EH (cell line): Measurements from ENCODE around the gene SAYSD1.

Experiments used
- DNase-seq: peaks from one replicate; pipeline ENCODE4 v3.0.0-alpha.2; 2015; ENCODE audit warnings: low read depth

SAYSD1 gene

DNA sequence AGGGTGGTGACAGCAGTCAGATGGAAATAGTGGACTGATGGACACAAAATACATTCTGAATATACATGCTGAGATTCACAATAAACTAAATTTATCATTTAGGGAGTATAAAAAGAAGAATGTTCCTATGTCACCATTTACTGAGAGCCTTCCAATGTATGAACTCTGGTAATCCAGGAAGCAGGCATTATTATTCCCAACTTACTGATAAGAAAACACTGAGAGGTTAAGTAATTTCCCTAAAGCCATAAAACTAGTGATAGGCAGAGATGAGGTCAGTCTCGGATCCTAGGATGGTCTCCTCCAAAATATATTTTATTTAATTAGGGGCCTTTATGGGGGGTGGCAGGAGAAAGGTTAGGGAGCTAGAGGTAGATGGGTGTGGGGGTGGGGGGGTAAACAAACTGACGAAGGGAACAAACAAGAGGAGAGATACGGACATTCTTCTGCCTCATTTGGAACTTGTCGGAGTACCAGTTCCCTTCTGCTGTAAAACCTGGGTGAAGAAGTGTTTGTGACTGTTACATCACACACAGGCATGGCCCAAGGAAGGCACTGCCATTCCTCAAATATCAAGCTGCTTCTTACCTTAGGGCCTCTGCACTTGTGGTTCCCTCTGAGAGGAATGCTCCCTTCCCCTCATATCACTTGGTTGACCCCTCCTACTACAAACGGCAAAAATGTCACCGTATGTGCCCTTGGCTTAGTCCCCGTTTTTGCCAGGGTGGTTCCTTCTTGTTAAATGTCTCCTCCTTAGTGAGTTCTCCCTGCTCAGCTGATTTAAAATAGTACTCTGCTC is 6.7 kb downstream of the SAYSD1 start:
- no peak for DNase-seq

DNA sequence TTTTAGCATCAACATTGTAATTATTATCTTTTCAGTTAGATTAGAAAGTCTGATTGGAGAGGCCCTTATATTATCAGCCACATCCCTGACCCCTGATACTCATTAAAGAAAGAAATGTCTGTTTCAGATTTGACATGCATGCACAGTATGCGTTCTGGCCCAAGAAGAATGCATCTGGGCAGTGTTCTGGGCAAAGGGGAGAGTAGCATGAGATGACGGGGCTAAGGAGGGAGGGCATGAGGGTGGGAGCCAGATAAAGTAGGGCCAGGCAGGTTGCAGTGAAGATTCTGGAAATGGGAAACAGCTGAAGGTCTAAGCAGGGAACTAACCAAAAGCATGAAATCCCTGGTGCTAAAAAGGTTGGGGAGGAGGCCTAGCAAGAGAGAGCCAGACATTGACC is 7.3 kb downstream of the SAYSD1 start:
- DNase-seq, result no peak

DNA sequence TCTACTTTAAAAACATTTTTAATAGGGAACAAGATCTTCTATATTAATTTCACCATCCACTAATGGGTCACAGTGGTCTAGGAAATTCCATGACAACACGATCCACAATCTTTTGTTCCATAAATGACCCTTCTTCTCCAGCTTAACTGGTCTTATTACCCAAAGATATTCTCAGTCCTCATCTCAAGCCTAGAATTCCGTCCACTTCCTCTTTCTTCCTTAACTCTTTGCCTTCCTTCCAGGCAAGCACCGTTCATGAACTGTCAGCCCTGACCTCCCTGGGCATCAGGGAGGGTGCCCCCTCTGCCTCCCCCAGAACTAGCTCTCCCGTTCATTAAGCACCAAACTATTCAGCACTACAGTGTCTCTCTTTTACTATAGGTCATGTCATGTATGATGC is 8.0 kb downstream of the SAYSD1 start:
- DNase-seq, result no peak

DNA sequence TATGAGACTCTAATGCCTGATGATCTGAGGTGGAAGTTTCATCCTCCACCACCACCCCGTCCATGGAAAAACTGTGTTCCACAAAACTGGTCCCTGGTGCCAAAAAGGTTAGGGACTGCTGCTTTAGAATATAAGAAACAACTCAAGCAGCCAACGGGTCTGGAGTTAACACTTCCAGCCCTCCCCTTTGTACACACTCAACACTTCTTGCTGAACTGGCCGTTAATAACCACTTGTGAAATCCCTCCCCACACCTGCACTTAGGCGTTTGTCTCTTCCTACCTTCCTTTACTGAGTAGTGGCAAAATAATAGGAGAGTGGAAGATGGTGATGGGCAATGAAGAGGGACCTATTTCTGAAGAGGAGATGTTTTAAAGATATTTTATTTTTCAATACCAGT is 10.5 kb downstream of the SAYSD1 start:
- DNase-seq, result no peak

DNA sequence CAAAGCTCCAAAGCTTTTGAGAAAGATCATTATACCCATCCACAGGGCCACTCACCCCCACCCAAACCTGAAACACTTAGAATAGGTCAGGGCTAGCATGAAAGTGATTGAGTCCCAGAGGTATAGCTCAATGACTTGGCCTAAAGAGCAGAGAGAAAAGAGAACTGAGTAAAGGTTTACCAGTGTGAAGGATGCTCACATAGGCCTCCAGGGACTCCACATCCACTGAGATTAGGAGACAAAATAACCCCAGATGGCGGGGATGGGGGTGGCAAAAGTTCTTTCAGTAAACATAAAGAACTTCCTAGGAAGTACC is 12.2 kb downstream of the SAYSD1 start:
- no peak for DNase-seq

DNA sequence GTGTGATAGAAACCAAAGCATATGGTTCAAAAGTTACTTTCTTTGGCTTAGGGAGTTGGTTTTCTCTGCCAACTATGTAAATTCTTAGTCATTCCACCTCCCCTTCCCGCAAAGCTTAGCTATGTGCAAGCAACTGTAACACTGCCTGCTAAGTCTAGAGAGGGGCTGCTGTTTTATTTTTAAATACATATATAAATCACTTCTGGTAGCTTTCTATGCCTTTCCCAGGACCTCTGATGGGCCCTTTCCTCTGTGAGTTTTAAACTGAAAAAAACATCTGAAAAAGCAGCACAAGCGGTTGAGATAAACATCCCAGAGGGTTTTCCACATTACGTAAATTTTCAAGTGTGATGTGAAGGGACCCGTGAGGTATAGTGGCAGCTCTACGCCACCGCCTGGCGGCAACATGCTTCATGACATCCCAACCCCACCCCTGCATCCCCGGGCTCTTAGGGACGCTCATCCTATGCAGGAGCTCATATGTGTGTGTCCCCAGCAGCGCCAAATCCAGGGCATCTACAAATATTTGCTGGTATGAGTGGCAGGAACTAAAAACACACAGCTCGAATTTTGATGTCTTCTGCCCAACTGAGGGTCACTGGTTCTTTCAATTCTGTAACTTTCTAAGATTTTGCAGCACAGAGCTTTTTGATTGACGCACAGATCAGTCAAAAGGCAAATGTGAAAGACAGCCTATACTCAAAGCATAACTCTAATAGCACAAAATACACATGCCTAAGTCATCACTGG is 12.7 kb downstream of the SAYSD1 start:
- peak; percentile 24 for DNase-seq

DNA sequence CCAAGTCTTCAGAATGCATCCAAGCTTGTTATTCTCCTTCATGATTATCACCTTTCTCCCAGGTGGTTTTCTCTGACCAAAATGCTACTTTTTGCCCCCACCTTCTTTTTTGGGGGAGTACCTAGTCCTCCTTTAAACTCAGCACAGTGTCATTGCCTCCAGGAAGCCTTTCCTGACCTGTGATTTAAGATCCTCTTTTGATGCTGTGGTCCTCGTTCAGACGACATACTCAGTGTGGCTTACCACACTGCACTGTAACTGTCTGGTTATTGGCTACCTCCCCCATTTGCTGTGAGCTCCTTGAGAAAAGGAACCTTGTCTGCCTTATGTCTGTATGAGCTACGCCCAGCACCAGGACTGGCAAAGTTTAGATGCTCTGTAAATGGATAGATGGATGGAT is 14.6 kb downstream of the SAYSD1 start:
- no peak for DNase-seq

DNA sequence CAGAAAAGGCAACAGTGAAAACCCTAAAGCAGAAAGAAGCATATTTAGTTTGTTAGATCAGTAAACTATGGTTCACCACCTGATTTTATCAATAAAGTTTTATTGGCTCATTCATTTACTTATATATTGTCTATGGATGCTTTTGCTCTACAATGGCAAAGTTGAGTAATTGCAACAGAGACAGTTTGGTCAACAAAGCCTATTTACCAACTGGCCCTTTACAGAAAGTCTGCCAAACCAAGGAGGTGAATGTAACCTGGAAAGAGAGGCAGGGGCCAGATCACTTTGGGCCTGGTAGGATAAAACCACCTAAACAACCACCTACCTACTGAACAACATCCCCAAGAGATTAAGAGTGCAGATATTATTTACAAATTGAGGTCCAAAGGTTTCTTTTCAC is 19.4 kb downstream of the SAYSD1 start:
- no peak for DNase-seq

DNA sequence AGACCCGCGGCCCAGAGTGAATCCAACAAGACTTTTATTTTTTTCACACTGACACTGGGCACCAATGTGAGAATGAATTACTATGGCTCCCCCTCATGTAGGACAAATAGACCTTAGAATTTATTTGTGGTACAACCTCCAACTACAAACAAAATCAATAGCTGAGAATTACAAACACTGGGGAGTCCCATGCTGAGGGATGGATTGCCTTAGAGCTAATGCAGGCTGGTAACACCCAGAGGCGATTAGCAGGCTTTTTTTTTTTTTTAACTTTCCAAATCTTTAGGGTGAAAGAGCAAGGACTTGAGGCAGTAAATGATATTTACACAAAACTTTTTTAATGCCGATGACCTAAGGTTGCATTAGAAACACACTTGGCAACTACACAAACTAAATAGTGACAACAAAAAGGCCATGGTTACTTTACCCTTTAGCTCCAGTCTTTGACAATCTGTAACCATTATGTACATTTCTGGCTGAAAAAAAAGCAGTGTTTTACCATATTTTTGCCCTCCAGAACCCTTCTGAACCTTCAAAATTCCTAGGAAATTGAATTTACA is 21.8 kb downstream of the SAYSD1 start:
- no peak for DNase-seq

DNA sequence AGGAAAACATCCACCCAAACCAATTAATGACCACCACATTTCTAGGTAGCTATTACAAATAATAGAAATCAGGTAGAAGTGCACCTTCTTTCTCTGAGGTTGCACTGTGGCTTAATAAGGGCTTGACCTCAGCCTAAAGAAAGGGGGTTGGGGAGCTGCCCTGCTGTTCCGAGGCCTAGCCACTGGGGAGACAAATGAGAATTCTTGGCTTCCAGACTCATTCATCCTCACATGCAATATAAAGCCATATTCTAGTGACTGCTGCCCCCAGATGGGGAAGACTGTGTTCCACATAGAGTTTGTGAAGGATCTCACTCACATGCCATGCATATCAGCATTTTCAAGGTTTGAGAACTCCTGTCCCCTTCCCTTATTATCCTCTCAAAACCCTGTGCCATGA is 22.9 kb downstream of the SAYSD1 start:
- no peak for DNase-seq

DNA sequence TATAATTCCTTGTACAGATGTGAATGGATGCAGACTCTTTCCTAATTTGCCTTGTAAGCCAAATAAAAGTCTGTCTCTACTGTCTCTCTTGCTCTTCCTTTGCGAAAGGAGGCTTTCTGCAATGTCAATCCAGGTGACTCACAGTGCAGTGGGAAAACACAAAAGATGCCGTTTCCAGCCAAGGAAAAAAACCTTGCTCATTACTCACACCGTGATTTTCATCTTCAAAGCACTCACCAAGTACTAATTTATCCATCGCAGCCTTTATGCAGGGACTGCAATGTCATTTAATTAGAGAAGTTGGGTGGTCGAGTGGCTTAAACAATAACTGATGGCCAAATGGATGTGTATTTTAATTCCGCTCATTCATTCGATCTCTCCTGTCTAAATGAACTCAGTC is 23.8 kb downstream of the SAYSD1 start:
- no peak for DNase-seq

DNA sequence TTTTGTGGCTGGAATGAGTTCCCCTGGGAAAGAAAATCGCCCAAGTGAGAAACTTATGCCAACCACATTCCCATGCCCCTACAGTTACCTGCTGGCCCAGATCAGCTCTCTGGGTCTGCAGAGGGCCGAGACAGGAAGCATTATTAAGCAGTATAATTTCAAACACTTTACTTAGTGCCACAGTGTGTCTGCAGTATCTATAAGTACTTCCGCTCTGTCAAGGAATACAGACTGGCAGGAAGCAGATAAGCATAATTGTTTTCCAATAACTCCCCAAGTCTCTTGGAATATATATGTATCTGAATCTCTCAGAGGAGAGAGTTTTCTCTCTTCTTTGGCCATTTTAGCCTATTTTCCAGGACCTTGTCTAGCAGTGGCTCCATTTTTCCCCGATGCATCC is 24.9 kb downstream of the SAYSD1 start:
- no peak for DNase-seq

DNA sequence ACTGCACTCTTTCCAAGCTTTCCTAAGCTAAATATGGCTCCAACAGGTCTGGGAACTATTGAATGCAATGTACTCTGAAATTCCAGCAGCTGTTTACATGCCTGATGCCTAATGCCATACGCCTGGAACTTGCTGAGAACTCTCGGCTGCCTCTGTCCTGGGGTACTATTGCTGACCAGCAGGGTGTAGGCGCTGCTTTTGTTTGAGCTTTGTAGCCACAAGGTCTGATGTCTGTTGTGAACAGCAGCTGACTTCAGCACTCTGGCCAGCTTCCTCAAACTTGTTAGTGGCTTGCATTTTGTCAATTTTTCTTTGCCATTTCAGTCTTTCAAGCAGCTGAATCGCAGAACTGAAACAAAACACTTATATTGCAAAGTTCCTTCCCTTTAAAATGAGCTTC is 26.7 kb downstream of the SAYSD1 start:
- DNase-seq, result peak; percentile 56

DNA sequence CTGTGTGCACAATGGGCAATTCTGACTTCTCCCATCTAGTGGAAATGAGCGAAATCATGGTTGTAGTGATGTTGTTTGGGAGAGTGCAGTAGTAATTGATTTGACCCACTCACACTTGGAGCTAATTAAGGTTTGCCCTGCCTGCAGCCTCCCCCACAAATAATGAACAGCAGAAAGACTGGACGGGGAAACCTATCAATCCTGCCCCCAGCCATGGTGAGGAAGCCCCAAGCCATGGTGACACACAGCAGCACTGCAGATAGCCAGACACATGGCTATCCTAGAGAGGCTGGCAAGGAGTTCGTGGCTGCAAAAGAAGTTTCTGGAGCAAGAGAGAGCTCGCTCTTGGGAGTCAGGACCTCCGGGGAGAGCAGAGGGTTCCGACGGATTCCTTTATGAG is 27.8 kb downstream of the SAYSD1 start:
- DNase-seq, result no peak

DNA sequence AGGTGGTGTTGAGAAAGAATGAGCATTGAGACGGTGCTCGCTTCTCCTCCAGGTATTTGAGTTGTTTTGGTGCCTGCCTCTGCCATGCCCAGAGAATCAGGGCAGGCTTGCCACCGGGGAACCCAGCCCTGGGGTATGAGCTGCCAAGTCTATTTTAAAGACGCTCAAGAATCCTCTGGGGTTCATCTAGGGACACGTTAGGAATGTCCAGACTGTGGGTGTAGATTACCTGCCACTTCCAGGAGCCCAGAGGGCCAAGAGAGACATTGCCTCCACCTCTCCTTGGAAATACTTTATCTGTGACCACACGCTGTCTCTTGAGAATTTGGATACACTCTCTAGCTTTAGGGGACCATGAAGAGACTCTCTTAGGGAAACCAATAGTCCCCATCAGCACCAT is 28.3 kb downstream of the SAYSD1 start:
- DNase-seq, result no peak

DNA sequence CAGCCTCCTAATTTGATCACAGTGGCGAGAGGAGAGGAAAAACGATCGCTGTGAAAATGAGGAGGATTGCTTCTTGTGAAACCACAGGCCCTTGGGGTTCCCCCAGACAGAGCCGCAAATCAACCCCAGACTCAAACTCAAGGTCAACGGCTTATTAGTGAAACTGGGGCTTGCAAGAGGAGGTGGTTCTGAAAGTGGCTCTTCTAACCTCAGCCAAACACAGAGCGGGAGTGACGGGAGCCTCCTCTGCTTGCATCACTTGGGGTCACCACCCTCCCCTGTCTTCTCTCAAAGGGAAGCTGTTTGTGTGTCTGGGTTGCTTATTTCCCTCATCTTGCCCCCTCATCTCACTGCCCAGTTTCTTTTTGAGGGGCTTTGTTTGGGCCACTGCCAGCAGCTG is 28.7 kb downstream of the SAYSD1 start:
- DNase-seq, result no peak

DNA sequence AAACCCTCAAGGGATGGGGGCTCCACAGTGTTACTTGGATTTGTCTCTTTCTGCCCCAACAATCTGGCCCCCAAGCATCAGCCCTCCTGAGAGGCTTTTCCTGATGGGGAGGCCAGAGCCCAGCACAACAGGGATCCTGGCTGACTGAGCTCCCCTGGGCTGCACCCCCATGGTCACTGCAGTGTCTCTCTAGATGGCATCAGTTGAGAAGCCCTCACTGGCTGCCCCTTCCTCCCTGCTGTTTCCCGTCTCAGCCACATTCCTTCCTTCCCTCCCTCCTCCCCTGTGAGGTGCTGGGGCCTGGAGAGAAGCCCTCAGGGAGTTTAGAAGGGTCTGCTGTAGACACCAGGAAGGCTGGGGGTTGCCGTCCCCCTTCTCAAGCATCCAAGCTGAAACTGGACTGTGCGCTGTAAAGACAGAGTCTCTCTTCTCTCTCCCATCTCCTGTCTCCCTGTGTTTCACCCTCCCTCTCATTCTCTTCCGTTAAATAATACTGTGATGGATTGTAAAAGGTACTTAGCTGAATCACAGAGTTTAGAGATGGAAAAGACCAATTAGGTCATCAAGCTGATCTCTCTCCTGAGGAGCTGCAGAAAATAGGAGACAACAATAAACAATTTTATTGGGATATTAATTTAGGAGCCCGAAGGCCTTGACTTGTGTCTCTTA is 29.7 kb downstream of the SAYSD1 start:
- DNase-seq, result no peak

DNA sequence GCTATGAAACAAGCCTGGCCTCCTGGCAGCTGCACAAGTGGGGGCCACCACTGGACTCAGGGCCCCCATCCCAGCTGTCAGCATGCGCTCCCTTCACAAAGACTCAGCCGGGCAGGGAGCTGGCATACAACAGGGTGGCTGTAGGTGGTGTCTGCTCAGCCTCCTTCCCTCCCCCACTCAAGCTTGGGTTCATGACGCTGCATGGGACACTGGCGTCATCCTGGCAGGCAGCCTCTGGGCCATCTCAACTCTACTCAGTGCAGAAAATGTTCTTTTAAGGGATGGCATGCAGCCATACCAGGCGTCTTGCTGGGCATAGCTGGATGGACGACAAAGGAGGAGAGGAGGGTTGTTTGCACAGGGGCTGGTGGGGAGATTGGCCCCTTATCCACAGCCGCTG is 30.5 kb downstream of the SAYSD1 start:
- peak; percentile 1 for DNase-seq

DNA sequence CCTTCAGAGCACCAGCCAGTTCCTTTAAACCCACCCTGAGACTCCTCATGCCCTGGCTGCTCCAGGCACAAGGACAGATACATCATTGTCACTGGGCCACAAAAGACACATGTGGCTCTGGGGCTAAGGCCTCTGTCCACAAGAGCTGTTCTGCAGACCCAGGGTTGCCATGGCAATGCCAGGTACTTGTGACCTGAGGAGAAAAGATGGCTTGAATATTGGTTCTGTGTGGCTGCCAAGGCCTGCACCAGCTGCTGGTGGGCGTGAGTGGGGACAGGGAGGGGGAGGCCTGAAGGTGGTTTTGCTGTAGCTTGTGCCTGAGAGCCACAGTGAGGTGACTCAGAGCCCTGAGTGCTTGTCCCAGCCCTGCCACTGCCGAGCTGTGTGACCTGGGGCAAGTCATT is 31.8 kb downstream of the SAYSD1 start:
- no peak for DNase-seq

DNA sequence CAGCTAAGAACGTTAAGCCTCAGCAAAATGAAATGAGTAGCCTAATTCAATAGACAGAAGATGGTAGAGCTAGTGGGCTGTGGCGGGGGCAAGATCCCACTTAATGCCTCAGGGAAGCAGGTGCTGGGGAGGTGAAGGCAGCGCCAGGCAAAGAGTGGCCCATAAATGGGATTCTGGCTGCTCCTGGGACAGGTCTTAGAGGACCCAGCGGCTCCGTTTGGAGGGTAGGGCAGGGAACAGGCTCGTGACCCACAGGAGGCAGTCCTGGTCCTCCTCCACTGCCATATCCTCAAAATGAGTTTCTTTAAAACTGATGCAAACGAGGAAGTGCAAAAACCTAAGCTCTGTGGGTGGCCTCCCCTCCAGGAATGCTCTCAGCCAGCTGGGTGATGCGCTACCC is 32.7 kb downstream of the SAYSD1 start:
- DNase-seq, result no peak

DNA sequence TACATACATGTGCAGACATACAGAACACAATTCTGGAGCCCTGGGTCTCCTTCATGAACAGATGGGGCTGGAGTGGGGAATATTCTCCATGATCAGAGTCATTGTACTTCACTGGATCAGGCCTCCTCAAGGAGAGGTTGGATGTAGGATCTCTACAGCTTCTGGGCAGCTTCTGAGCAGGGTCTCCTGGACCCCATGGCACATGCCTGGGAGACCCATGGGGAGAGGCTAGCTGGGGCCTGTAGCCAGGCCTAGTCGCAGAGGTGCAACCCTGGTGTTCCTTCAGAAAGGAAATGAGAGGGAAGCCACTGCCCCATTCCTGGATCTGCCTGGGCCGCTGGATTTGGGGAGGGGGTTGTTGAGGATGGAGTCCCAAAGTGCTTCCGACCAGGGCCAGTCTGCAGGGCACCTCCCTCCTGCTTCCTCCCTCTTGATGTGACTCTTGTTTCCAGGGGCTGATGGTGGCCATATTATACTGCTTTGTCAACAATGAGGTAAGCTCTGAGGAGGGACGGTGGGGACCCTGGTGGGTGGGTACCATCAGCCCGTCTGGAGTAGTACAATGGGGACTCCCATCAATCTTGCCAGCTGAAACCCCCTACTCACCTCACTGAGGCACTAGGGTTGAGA is 34.6 kb downstream of the SAYSD1 start:
- DNase-seq, result no peak
